Hematopoietic multipotent progenitor cell treated with erythropoietin and hydrocortisone succinate and interleukin-3 and kit ligand, for 15 days (in vitro differentiated cells): ENCODE measurements around the gene SPATA32.
"Not testable (repeated sequence)": the region's sequence is repeated elsewhere in the genome, so short reads cannot be mapped to it uniquely, and the experiment has no call there.

ENCODE experiments used
- DNase-seq: peaks from one replicate; pipeline ENCODE4 v3.0.0-alpha.2; 2015; ENCODE audit warnings: low spot score

Gene SPATA32

GRCh38 chr17:45270828-45271418 lies 9.0 kb upstream of the SPATA32 start:
- peak; percentile 30 for DNase-seq

- DNase-seq = no peak
Observed at GRCh38 chr17:45269912-45270311, 8.0 kb upstream of the SPATA32 start.

- DNase-seq = no peak
Observed at GRCh38 chr17:45267436-45268055, 5.7 kb upstream of the SPATA32 start.

- DNase-seq = no peak
Observed at GRCh38 chr17:45266372-45266926, 4.6 kb upstream of the SPATA32 start.

GRCh38 chr17:45265821-45266220 lies 3.9 kb upstream of the SPATA32 start:
- DNase-seq = no peak

GRCh38 chr17:45264988-45265387 lies 3.1 kb upstream of the SPATA32 start:
- DNase-seq = no peak

- no peak for DNase-seq
Observed at GRCh38 chr17:45264430-45264829, 2.5 kb upstream of the SPATA32 start.

- DNase-seq = no peak
Observed at GRCh38 chr17:45263477-45263860, 1.6 kb upstream of the SPATA32 start.

GRCh38 chr17:45262516-45263476 lies 902 bp upstream of the SPATA32 start:
- no peak for DNase-seq

- no peak for DNase-seq
Observed at GRCh38 chr17:45260204-45260783, 1.6 kb downstream of the SPATA32 start.

GRCh38 chr17:45258981-45259380 lies 2.9 kb downstream of the SPATA32 start:
- DNase-seq = no peak

- no peak for DNase-seq
Observed at GRCh38 chr17:45257115-45257514, 4.8 kb downstream of the SPATA32 start.

- no peak for DNase-seq
Observed at GRCh38 chr17:45256114-45256966, 5.6 kb downstream of the SPATA32 start.

- DNase-seq = no peak
Observed at GRCh38 chr17:45255358-45255757, 6.5 kb downstream of the SPATA32 start.

- DNase-seq = no peak
Observed at GRCh38 chr17:45253879-45254278, 8.0 kb downstream of the SPATA32 start.

GRCh38 chr17:45253237-45253636 lies 8.7 kb downstream of the SPATA32 start:
- not testable (repeated sequence) for DNase-seq

GRCh38 chr17:45251931-45252330 lies 10.0 kb downstream of the SPATA32 start:
- DNase-seq = no peak

GRCh38 chr17:45248132-45248957 lies 13.5 kb downstream of the SPATA32 start:
- DNase-seq = no peak

GRCh38 chr17:45247429-45248131 lies 14.3 kb downstream of the SPATA32 start:
- peak; percentile 65 for DNase-seq
